ENCODE measurements around the gene MRPL55. TPM values are rescaled to one million over a fixed set of nuclear protein-coding genes. Genes with fewer than 3 reads are reported as not detected.

MRPL55 gene
- total and polyA plus RNA-seq, 2 of the 13 experiments (the other 11 are each of a cell fraction or from before 2014, with no cell fraction given), result 58.6 to 92.9 TPM

GRCh38 chr1:228139931-228140723 is 31.0 kb upstream of the MRPL55 start, which contains the start of gene GUK1 (continued):
- TF ChIP-seq ETS1 (CRISPR knock-in tag; IDR thresholded peaks at IDR 0.05) (0 out of 2 replicates have a peak, but pooled peaks have one; percentile 66), CHCHD3 (CRISPR knock-in tag; IDR thresholded peaks at IDR 0.05) (no peak), IRF2 (CRISPR knock-in tag; IDR thresholded peaks at IDR 0.05) (peak; percentile 93), GATAD2A (CRISPR knock-in tag; IDR thresholded peaks at IDR 0.05) (peak; percentile 70), CCDC6 (CRISPR knock-in tag; IDR thresholded peaks at IDR 0.05) (peak; percentile 81; the same call in 1 of the 2 replicates), ESRRA (CRISPR knock-in tag; IDR thresholded peaks at IDR 0.05; ENCODE audit: low read depth) (no peak), JARID2 (CRISPR knock-in tag; IDR thresholded peaks at IDR 0.05; ENCODE audit: insufficient replicate concordance) (no peak), HDAC1 (CRISPR knock-in tag; IDR thresholded peaks at IDR 0.05) (peak; percentile 72; the same call in 1 of the 2 replicates), SALL2 (CRISPR knock-in tag; IDR thresholded peaks at IDR 0.05) (peak; percentile 87), AFF4 (CRISPR knock-in tag; IDR thresholded peaks at IDR 0.05) (no peak), ZNF333 (CRISPR knock-in tag; IDR thresholded peaks at IDR 0.05; ENCODE audit: borderline replicate concordance) (peak; percentile 56; the same call in 1 of the 2 replicates)
- TF ChIP-seq, protein P1, sequence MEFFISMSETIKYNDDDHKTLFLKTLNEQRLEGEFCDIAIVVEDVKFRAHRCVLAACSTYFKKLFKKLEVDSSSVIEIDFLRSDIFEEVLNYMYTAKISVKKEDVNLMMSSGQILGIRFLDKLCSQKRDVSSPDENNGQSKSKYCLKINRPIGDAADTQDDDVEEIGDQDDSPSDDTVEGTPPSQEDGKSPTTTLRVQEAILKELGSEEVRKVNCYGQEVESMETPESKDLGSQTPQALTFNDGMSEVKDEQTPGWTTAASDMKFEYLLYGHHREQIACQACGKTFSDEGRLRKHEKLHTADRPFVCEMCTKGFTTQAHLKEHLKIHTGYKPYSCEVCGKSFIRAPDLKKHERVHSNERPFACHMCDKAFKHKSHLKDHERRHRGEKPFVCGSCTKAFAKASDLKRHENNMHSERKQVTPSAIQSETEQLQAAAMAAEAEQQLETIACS (CRISPR knock-in tag; IDR thresholded peaks at IDR 0.05), result no peak
- TF ChIP-seq, protein P2, sequence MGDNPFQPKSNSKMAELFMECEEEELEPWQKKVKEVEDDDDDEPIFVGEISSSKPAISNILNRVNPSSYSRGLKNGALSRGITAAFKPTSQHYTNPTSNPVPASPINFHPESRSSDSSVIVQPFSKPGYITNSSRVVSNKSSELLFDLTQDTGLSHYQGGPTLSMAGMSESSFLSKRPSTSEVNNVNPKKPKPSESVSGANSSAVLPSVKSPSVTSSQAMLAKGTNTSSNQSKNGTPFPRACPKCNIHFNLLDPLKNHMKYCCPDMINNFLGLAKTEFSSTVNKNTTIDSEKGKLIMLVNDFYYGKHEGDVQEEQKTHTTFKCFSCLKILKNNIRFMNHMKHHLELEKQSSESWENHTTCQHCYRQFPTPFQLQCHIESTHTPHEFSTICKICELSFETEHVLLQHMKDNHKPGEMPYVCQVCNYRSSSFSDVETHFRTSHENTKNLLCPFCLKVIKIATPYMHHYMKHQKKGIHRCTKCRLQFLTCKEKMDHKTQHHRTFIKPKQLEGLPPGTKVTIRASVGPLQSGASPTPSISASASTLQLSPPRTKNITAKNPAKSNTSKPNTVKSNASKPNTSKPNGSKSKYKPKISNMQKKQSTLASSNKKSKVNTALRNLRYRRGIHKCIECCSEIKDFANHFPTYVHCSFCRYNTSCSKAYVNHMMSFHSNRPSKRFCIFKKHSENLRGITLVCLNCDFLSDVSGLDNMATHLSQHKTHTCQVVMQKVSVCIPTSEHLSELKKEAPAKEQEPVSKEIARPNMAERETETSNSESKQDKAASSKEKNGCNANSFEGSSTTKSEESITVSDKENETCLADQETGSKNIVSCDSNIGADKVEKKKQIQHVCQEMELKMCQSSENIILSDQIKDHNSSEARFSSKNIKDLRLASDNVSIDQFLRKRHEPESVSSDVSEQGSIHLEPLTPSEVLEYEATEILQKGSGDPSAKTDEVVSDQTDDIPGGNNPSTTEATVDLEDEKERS (CRISPR knock-in tag; IDR thresholded peaks at IDR 0.05), result no peak
- TF ChIP-seq, protein P3, sequence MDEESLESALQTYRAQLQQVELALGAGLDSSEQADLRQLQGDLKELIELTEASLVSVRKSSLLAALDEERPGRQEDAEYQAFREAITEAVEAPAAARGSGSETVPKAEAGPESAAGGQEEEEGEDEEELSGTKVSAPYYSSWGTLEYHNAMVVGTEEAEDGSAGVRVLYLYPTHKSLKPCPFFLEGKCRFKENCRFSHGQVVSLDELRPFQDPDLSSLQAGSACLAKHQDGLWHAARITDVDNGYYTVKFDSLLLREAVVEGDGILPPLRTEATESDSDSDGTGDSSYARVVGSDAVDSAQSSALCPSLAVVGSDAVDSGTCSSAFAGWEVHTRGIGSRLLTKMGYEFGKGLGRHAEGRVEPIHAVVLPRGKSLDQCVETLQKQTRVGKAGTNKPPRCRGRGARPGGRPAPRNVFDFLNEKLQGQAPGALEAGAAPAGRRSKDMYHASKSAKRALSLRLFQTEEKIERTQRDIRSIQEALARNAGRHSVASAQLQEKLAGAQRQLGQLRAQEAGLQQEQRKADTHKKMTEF (CRISPR knock-in tag; IDR thresholded peaks at IDR 0.05), result peak; percentile 85
- TF ChIP-seq, protein P4, sequence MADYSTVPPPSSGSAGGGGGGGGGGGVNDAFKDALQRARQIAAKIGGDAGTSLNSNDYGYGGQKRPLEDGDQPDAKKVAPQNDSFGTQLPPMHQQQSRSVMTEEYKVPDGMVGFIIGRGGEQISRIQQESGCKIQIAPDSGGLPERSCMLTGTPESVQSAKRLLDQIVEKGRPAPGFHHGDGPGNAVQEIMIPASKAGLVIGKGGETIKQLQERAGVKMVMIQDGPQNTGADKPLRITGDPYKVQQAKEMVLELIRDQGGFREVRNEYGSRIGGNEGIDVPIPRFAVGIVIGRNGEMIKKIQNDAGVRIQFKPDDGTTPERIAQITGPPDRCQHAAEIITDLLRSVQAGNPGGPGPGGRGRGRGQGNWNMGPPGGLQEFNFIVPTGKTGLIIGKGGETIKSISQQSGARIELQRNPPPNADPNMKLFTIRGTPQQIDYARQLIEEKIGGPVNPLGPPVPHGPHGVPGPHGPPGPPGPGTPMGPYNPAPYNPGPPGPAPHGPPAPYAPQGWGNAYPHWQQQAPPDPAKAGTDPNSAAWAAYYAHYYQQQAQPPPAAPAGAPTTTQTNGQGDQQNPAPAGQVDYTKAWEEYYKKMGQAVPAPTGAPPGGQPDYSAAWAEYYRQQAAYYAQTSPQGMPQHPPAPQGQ (CRISPR knock-in tag; IDR thresholded peaks at IDR 0.05; ENCODE audit: borderline replicate concordance), result no peak

Data from HepG2 (cell line).